SK-N-SH (cell line): ENCODE data around the gene YTHDF1. TPM values are rescaled to one million over a fixed set of nuclear protein-coding genes. Genes with fewer than 3 reads are reported as not detected.

ENCODE experiments used
- CTCF ChIA-PET: fragments of 300-600, 350-600 bp; formaldehyde crosslinking; extraction: SDS; loops from one replicate; lab custom pipeline; 2021; lab: Yijun Ruan, JAX
- POLR2A ChIA-PET: fragments of 350-600 bp; sonication (Branson Sonifier 250); formaldehyde crosslinking; extraction: SDS; loops from one replicate; lab custom pipeline; 2020; ENCODE audit warnings: antibody characterized with exemption, inconsistent platforms; lab: Yijun Ruan, JAX
- DNase-seq: peaks from one replicate; pipeline ENCODE4 v3.0.0; 2012
- H2AFZ ChIP-seq: fragments of 200-600 bp; sonication (generic); 2 replicates; pipeline ENCODE4 v1.8.1; 2016; ENCODE audit warnings: antibody characterized with exemption, mild to moderate bottlenecking, low read depth
- H3F3A ChIP-seq: fragments of 200-600 bp; sonication (generic); replicated peaks from 2 replicates; pipeline ENCODE3; 2016; ENCODE audit warnings: antibody characterized with exemption, mild to moderate bottlenecking; ENCODE audit not compliant: insufficient read depth
- H3K27ac ChIP-seq, 2 experiments: fragments of 200-500 bp in 1 of 2; fragments of 200-600 bp in 1 of 2; sonication (Bioruptor generic) in 1 of 2; sonication (generic), shearing (Covaris generic) in 1 of 2; 2 replicates each; pipeline versions ENCODE4 v1.5.1 to v1.6.1; 2014 to 2016; ENCODE audit warnings: low read depth in 2 of 2, inconsistent platforms in 1 of 2, low read length in 1 of 2, mild to moderate bottlenecking in 1 of 2, mixed read lengths in 1 of 2
- H3K27me3 ChIP-seq: fragments of 200-600 bp; sonication (generic), shearing (Covaris generic); 2 replicates; pipeline ENCODE4 v1.6.1; 2016; ENCODE audit warnings: mixed run types; ENCODE audit not compliant: insufficient read depth
- H3K36me3 ChIP-seq, 2 experiments: fragments of 200-500 bp in 1 of 2; fragments of 200-600 bp in 1 of 2; sonication (Bioruptor generic) in 1 of 2; sonication (generic) in 1 of 2; replicated peaks in 1 of 2; 2 replicates each; pipeline versions ENCODE3 to v1.5.1; 2014 to 2016; ENCODE audit warnings: low read length in 1 of 2, mild to moderate bottlenecking in 1 of 2; ENCODE audit not compliant: insufficient read depth in 2 of 2, control insufficient read depth in 1 of 2
- H3K4me1 ChIP-seq, 2 experiments: fragments of 200-500 bp in 1 of 2; fragments of 200-600 bp in 1 of 2; sonication (Bioruptor generic) in 1 of 2; sonication (generic), shearing (Covaris generic) in 1 of 2; 2 replicates each; pipeline versions ENCODE4 v1.5.1 to v1.6.1; 2014 to 2016; ENCODE audit warnings: low read depth in 1 of 2, low read length in 1 of 2, mixed run types in 1 of 2; ENCODE audit not compliant: insufficient read depth in 2 of 2, control insufficient read depth in 1 of 2
- H3K4me2 ChIP-seq: fragments of 200-600 bp; sonication (generic), shearing (Covaris generic); 2 replicates; pipeline ENCODE4 v1.6.1; 2017; ENCODE audit warnings: mixed run types
- H3K4me3 ChIP-seq, 2 experiments: fragments of 200-500 bp in 1 of 2; fragments of 200-600 bp in 1 of 2; sonication (Bioruptor generic) in 1 of 2; sonication (generic), shearing (Covaris generic) in 1 of 2; 2 replicates each; pipeline versions ENCODE4 v1.5.1 to v1.8.1; 2014 to 2016; ENCODE audit warnings: low read depth in 2 of 2, inconsistent platforms in 1 of 2, low read length in 1 of 2, mild to moderate bottlenecking in 1 of 2, mixed read lengths in 1 of 2, moderate library complexity in 1 of 2
- H3K79me2 ChIP-seq: fragments of 200-600 bp; sonication (generic); 2 replicates; pipeline ENCODE4 v1.8.1; 2017; ENCODE audit warnings: mild to moderate bottlenecking; ENCODE audit not compliant: insufficient read depth
- H3K9ac ChIP-seq: fragments of 200-600 bp; sonication (generic); 2 replicates; pipeline ENCODE4 v1.6.1; 2017; ENCODE audit warnings: mixed run types
- H3K9me2 ChIP-seq: fragments of 200-600 bp; sonication (generic); 2 replicates; pipeline ENCODE4 v1.6.1; 2017; ENCODE audit warnings: mixed run types
- H3K9me3 ChIP-seq: fragments of 200-600 bp; sonication (generic); 2 replicates; pipeline ENCODE4 v1.6.1; 2017; ENCODE audit warnings: mixed run types, mild to moderate bottlenecking, moderate library complexity
- H4K20me1 ChIP-seq: fragments of 200-600 bp; sonication (generic); 2 replicates; pipeline ENCODE4 v1.6.1; 2017; ENCODE audit warnings: mild to moderate bottlenecking, mixed run types; ENCODE audit not compliant: insufficient read depth
- CHD2 ChIP-seq: fragments of 150-350 bp; IDR thresholded peaks from 2 replicates; pipeline ENCODE4 v1.6.1; 2018; ENCODE audit warnings: low read length; ENCODE audit not compliant: partially characterized antibody
- ELF1 ChIP-seq: IDR thresholded peaks from 2 replicates; pipeline ENCODE4 v1.4.0; 2012
- EP300 ChIP-seq, 2 experiments: IDR thresholded peaks; 2 replicates each; pipeline versions ENCODE4 v1.4.0 to v1.6.1; 2012; ENCODE audit warnings: borderline replicate concordance in 1 of 2, low read depth in 1 of 2, low read length in 1 of 2
- EZH2phosphoT487 ChIP-seq: fragments of 200-600 bp; sonication (generic); IDR thresholded peaks from 2 replicates; pipeline ENCODE4 v1.6.1; 2017; ENCODE audit warnings: low read depth, mixed run types, mild to moderate bottlenecking, antibody characterized with exemption, moderate library complexity, borderline replicate concordance
- FOSL2 ChIP-seq: IDR thresholded peaks from 2 replicates; pipeline ENCODE4 v1.4.0; 2012; ENCODE audit warnings: low read depth, mild to moderate bottlenecking, moderate library complexity, borderline replicate concordance
- GABPA ChIP-seq: IDR thresholded peaks from 2 replicates; pipeline ENCODE4 v1.4.0; 2012; ENCODE audit warnings: low read depth, mild to moderate bottlenecking
- MAX ChIP-seq: IDR thresholded peaks from 2 replicates; pipeline ENCODE4 v1.4.0; 2012; ENCODE audit warnings: low read depth
- MEF2A ChIP-seq: IDR thresholded peaks from 2 replicates; pipeline ENCODE4 v1.4.0; 2012; ENCODE audit warnings: low read depth, borderline replicate concordance
- NFIC ChIP-seq: IDR thresholded peaks from 2 replicates; pipeline ENCODE4 v1.4.0; 2012; ENCODE audit warnings: borderline replicate concordance
- POLR2AphosphoS5 ChIP-seq: IDR thresholded peaks from 2 replicates; pipeline ENCODE4 v1.6.1; 2012; ENCODE audit warnings: low read depth, low read length
- RCOR1 ChIP-seq: fragments of 150-350 bp; IDR thresholded peaks from 2 replicates; pipeline ENCODE4 v1.6.1; 2017; ENCODE audit warnings: antibody characterized with exemption, low read length
- REST ChIP-seq: IDR thresholded peaks from 2 replicates; pipeline ENCODE4 v1.6.1; 2012; ENCODE audit warnings: mild to moderate bottlenecking, low read depth, low read length, moderate library complexity
- RXRA ChIP-seq: IDR thresholded peaks from 2 replicates; pipeline ENCODE4 v1.4.0; 2012; ENCODE audit warnings: low read depth, mild to moderate bottlenecking, borderline replicate concordance
- TAF1 ChIP-seq: IDR thresholded peaks from 2 replicates; pipeline ENCODE4 v1.6.1; 2012; ENCODE audit warnings: low read depth, mild to moderate bottlenecking, low read length, moderate library complexity, borderline replicate concordance
- TCF12 ChIP-seq: IDR thresholded peaks from 2 replicates; pipeline ENCODE4 v1.4.0; 2012
- YY1 ChIP-seq: IDR thresholded peaks from 2 replicates; pipeline ENCODE4 v1.4.0; 2012; ENCODE audit warnings: low read depth, mild to moderate bottlenecking
- WGBS: methylation state at CpG from one replicate; pipeline ENCODE4 v1.1.6; 2017; ENCODE audit warnings: low lambda C conversion rate; 5-methylcytosine and 5-hydroxymethylcytosine counted together
- polyA plus RNA-seq, 3 experiments: library from polyadenylated mRNA; depleted of rRNA; stranded (reverse); fragments of >200 nt; gene quantifications; 2 replicates each; pipeline ENCODE4 v1.2.3, GENCODE V29; 2012
- TF ChIP-seq, protein P1 (sequence below): IDR thresholded peaks from 2 replicates; pipeline ENCODE4 v1.4.0; 2012; ENCODE audit warnings: low read depth, borderline replicate concordance
- TF ChIP-seq, protein P2 (sequence below): IDR thresholded peaks from 2 replicates; pipeline ENCODE4 v1.4.0; 2012; ENCODE audit warnings: low read depth, borderline replicate concordance
- TF ChIP-seq, protein P3 (sequence below): fragments of 200-600 bp; sonication (generic); IDR thresholded peaks from 2 replicates; pipeline ENCODE4 v1.6.1; 2017; ENCODE audit warnings: antibody characterized with exemption, mild to moderate bottlenecking, moderate library complexity
- TF ChIP-seq, protein P4 (sequence below): IDR thresholded peaks from 2 replicates; pipeline ENCODE4; 2012

Gene YTHDF1
- polyA plus RNA-seq, 1 of the 3 experiments (the other 2 are of a cell fraction) = 17.0 TPM

DNA sequence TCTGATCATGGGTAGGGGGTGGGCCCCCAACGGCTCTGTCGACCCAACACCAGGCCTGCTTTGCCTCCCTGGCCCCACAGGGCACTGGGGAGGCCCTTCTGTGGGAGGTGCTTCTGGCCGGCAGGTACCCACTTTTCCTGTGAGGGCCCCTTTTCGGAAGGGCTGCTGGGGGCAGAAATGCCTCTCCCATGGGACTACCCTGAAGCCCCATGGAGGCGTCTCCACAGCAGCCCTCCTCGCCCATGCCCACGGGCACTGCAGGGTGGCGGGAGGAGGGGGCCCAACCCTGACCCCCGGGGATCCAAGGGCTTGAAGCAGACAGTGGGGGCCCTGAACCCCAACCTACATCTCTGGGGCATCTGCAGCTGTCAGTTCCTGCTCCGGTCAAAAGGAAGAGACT lies 22.1 kb upstream of the YTHDF1 start:
- Histone ChIP-seq H3K4me2 (no peak overlapping the region), H2AFZ (no peak overlapping the region), H3K4me3 (no peak overlapping the region), H3K9ac (no peak overlapping the region), H3K9me2 (no peaks in the 10 kb centered on the region), H3K79me2 (no peaks in the 10 kb centered on the region), H3F3A (no peaks in the 10 kb centered on the region), H3K36me3 (no peaks in the 10 kb centered on the region), H3K9me3 (no peaks in the 10 kb centered on the region), H3K27ac (no peak overlapping the region), H4K20me1 (no peaks in the 10 kb centered on the region), H3K4me1 (peaks cover 0 to 7% of the 10 kb centered on the region in 2 experiments; a peak in 1 of 4 replicates), H3K27me3 (no peaks in the 10 kb centered on the region)
- WGBS = 63% methylated on average over 3 of the region's 10 CpGs
- DNase-seq = no peak
- ChIA-PET POLR2A (no interaction called here), CTCF (interaction anchor here (1.1 to 15.6 kb wide), 2 partner anchors 14 to 55 kb away, joined by 3 to 168 read pairs; no protein-coding TSS in a partner anchor)
- TF ChIP-seq MAX (no peak), ELF1 (no peak), CHD2 (no peak), POLR2AphosphoS5 (no peak), TCF12 (no peak), YY1 (no peak), REST (no peak), NFIC (no peak), MEF2A (no peak), EP300 (IDR thresholded peaks at IDR 0.05; ENCODE audit: borderline replicate concordance in 1 of 2, low read depth in 1 of 2, low read length in 1 of 2) (no peak), FOSL2 (no peak), RXRA (no peak), RCOR1 (no peak), TAF1 (no peak), EZH2phosphoT487 (no peak), GABPA (no peak)
- TF ChIP-seq, protein P1, sequence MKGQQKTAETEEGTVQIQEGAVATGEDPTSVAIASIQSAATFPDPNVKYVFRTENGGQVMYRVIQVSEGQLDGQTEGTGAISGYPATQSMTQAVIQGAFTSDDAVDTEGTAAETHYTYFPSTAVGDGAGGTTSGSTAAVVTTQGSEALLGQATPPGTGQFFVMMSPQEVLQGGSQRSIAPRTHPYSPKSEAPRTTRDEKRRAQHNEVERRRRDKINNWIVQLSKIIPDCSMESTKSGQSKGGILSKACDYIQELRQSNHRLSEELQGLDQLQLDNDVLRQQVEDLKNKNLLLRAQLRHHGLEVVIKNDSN = no peak
- TF ChIP-seq, protein P2, sequence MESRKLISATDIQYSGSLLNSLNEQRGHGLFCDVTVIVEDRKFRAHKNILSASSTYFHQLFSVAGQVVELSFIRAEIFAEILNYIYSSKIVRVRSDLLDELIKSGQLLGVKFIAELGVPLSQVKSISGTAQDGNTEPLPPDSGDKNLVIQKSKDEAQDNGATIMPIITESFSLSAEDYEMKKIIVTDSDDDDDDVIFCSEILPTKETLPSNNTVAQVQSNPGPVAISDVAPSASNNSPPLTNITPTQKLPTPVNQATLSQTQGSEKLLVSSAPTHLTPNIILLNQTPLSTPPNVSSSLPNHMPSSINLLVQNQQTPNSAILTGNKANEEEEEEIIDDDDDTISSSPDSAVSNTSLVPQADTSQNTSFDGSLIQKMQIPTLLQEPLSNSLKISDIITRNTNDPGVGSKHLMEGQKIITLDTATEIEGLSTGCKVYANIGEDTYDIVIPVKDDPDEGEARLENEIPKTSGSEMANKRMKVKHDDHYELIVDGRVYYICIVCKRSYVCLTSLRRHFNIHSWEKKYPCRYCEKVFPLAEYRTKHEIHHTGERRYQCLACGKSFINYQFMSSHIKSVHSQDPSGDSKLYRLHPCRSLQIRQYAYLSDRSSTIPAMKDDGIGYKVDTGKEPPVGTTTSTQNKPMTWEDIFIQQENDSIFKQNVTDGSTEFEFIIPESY = no peak
- TF ChIP-seq, protein P3, sequence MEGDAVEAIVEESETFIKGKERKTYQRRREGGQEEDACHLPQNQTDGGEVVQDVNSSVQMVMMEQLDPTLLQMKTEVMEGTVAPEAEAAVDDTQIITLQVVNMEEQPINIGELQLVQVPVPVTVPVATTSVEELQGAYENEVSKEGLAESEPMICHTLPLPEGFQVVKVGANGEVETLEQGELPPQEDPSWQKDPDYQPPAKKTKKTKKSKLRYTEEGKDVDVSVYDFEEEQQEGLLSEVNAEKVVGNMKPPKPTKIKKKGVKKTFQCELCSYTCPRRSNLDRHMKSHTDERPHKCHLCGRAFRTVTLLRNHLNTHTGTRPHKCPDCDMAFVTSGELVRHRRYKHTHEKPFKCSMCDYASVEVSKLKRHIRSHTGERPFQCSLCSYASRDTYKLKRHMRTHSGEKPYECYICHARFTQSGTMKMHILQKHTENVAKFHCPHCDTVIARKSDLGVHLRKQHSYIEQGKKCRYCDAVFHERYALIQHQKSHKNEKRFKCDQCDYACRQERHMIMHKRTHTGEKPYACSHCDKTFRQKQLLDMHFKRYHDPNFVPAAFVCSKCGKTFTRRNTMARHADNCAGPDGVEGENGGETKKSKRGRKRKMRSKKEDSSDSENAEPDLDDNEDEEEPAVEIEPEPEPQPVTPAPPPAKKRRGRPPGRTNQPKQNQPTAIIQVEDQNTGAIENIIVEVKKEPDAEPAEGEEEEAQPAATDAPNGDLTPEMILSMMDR = no peak
- TF ChIP-seq, protein P4, sequence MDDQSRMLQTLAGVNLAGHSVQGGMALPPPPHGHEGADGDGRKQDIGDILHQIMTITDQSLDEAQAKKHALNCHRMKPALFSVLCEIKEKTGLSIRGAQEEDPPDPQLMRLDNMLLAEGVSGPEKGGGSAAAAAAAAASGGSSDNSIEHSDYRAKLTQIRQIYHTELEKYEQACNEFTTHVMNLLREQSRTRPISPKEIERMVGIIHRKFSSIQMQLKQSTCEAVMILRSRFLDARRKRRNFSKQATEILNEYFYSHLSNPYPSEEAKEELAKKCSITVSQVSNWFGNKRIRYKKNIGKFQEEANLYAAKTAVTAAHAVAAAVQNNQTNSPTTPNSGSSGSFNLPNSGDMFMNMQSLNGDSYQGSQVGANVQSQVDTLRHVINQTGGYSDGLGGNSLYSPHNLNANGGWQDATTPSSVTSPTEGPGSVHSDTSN = no peak
